ENCODE data around the gene SCUBE3. TPM values are rescaled to one million over a fixed set of nuclear protein-coding genes. Genes with fewer than 3 reads are reported as not detected.

SCUBE3 gene
- total and polyA plus RNA-seq, 2 experiments from 2014 or later: 0.39 to 1.1 TPM

DNA sequence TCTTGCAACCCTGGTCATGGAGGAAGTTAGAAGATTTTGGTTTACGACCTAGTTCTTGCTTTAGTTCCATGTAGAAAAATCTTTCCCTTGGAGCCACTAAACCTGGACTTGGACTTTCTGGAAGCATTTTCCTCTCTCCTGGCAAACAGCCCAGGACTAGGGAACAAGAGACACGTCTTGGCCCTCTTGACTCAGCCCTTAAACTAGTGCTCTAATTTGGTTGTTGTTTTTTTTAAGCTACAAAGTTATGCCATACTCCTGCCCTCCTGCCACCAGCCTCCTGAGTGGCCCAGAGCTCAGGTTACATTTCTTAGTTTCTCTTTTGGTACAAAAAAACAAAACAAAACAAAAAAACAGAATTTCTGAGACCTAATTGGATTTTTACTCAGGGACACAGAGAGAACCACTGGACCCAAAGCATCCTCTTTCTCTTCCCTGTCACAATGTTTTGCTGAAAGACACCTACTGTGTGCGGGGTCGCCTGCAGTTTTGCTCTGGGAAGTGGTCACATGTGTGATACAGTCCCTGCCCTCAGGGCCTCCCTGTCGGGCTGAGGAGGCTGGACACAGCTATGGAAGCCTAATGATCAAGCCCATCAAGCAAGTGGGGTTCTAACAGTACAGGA lies 32.3 kb upstream of the SCUBE3 start (continued):
- TF ChIP-seq, protein P1, sequence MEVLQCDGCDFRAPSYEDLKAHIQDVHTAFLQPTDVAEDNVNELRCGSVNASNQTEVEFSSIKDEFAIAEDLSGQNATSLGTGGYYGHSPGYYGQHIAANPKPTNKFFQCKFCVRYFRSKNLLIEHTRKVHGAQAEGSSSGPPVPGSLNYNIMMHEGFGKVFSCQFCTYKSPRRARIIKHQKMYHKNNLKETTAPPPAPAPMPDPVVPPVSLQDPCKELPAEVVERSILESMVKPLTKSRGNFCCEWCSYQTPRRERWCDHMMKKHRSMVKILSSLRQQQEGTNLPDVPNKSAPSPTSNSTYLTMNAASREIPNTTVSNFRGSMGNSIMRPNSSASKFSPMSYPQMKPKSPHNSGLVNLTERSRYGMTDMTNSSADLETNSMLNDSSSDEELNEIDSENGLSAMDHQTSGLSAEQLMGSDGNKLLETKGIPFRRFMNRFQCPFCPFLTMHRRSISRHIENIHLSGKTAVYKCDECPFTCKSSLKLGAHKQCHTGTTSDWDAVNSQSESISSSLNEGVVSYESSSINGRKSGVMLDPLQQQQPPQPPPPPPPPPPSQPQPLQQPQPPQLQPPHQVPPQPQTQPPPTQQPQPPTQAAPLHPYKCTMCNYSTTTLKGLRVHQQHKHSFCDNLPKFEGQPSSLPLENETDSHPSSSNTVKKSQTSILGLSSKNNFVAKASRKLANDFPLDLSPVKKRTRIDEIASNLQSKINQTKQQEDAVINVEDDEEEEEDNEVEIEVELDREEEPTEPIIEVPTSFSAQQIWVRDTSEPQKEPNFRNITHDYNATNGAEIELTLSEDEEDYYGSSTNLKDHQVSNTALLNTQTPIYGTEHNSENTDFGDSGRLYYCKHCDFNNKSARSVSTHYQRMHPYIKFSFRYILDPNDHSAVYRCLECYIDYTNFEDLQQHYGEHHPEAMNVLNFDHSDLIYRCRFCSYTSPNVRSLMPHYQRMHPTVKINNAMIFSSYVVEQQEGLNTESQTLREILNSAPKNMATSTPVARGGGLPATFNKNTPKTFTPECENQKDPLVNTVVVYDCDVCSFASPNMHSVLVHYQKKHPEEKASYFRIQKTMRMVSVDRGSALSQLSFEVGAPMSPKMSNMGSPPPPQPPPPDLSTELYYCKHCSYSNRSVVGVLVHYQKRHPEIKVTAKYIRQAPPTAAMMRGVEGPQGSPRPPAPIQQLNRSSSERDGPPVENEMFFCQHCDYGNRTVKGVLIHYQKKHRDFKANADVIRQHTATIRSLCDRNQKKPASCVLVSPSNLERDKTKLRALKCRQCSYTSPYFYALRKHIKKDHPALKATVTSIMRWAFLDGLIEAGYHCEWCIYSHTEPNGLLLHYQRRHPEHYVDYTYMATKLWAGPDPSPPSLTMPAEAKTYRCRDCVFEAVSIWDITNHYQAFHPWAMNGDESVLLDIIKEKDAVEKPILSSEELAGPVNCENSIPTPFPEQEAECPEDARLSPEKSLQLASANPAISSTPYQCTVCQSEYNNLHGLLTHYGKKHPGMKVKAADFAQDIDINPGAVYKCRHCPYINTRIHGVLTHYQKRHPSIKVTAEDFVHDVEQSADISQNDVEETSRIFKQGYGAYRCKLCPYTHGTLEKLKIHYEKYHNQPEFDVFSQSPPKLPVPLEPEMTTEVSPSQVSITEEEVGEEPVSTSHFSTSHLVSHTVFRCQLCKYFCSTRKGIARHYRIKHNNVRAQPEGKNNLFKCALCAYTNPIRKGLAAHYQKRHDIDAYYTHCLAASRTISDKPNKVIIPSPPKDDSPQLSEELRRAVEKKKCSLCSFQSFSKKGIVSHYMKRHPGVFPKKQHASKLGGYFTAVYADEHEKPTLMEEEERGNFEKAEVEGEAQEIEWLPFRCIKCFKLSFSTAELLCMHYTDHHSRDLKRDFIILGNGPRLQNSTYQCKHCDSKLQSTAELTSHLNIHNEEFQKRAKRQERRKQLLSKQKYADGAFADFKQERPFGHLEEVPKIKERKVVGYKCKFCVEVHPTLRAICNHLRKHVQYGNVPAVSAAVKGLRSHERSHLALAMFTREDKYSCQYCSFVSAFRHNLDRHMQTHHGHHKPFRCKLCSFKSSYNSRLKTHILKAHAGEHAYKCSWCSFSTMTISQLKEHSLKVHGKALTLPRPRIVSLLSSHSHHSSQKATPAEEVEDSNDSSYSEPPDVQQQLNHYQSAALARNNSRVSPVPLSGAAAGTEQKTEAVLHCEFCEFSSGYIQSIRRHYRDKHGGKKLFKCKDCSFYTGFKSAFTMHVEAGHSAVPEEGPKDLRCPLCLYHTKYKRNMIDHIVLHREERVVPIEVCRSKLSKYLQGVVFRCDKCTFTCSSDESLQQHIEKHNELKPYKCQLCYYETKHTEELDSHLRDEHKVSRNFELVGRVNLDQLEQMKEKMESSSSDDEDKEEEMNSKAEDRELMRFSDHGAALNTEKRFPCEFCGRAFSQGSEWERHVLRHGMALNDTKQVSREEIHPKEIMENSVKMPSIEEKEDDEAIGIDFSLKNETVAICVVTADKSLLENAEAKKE (CRISPR knock-in tag; IDR thresholded peaks at IDR 0.05): no peak
- TF ChIP-seq, protein P2, sequence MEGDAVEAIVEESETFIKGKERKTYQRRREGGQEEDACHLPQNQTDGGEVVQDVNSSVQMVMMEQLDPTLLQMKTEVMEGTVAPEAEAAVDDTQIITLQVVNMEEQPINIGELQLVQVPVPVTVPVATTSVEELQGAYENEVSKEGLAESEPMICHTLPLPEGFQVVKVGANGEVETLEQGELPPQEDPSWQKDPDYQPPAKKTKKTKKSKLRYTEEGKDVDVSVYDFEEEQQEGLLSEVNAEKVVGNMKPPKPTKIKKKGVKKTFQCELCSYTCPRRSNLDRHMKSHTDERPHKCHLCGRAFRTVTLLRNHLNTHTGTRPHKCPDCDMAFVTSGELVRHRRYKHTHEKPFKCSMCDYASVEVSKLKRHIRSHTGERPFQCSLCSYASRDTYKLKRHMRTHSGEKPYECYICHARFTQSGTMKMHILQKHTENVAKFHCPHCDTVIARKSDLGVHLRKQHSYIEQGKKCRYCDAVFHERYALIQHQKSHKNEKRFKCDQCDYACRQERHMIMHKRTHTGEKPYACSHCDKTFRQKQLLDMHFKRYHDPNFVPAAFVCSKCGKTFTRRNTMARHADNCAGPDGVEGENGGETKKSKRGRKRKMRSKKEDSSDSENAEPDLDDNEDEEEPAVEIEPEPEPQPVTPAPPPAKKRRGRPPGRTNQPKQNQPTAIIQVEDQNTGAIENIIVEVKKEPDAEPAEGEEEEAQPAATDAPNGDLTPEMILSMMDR (conservative IDR thresholded peaks at IDR 0.05; ENCODE audit: low read depth in 2 of 2): no peak
- TF ChIP-seq CREB1 (CRISPR knock-in tag; IDR thresholded peaks at IDR 0.05; ENCODE audit: low read depth): no peak
- no peak for TF ChIP-seq JUNB (IDR thresholded peaks at IDR 0.05; ENCODE audit: unreplicated experiment)
- TF ChIP-seq ZNF331 (CRISPR knock-in tag; IDR thresholded peaks at IDR 0.05; ENCODE audit: low read depth): no peak
- TF ChIP-seq, protein P3, sequence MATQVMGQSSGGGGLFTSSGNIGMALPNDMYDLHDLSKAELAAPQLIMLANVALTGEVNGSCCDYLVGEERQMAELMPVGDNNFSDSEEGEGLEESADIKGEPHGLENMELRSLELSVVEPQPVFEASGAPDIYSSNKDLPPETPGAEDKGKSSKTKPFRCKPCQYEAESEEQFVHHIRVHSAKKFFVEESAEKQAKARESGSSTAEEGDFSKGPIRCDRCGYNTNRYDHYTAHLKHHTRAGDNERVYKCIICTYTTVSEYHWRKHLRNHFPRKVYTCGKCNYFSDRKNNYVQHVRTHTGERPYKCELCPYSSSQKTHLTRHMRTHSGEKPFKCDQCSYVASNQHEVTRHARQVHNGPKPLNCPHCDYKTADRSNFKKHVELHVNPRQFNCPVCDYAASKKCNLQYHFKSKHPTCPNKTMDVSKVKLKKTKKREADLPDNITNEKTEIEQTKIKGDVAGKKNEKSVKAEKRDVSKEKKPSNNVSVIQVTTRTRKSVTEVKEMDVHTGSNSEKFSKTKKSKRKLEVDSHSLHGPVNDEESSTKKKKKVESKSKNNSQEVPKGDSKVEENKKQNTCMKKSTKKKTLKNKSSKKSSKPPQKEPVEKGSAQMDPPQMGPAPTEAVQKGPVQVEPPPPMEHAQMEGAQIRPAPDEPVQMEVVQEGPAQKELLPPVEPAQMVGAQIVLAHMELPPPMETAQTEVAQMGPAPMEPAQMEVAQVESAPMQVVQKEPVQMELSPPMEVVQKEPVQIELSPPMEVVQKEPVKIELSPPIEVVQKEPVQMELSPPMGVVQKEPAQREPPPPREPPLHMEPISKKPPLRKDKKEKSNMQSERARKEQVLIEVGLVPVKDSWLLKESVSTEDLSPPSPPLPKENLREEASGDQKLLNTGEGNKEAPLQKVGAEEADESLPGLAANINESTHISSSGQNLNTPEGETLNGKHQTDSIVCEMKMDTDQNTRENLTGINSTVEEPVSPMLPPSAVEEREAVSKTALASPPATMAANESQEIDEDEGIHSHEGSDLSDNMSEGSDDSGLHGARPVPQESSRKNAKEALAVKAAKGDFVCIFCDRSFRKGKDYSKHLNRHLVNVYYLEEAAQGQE (IDR thresholded peaks at IDR 0.05; ENCODE audit: unreplicated experiment): no peak

All from GM23338 (cell line).